NCI-H1048 (cell line): Measurements from ENCODE around the gene PODNL1.

Experiments
- DNase-seq: peaks from one replicate; lab custom pipeline; 2025; lab: John Stamatoyannopoulos, UW

PODNL1 gene

GRCh38 chr19:13956365-13956744 is 18.1 kb upstream of the PODNL1 start:
- no peak for DNase-seq

GRCh38 chr19:13955662-13956364 is 17.6 kb upstream of the PODNL1 start:
- DNase-seq, result no peak

DNA sequence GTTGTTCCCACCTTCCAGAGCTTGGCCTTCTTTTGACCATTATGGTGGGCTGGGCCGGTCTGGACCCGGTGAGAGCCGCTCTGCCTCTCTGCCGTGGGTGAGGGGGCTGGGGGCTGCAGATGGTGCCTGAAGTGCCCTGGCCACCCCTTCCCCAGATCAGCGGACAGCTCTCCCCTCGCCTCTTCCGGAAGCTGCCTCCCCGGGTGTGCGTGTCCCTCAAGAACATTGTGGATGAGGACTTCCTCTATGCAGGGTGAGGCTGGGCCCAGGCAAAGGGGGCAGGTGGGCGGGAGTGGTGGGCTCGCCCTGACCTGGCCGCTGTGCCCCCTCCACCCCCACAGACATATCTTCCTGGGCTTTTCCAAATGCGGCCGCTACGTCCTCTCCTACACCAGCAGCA is 16.0 kb upstream of the PODNL1 start:
- DNase-seq, result no peak

DNA sequence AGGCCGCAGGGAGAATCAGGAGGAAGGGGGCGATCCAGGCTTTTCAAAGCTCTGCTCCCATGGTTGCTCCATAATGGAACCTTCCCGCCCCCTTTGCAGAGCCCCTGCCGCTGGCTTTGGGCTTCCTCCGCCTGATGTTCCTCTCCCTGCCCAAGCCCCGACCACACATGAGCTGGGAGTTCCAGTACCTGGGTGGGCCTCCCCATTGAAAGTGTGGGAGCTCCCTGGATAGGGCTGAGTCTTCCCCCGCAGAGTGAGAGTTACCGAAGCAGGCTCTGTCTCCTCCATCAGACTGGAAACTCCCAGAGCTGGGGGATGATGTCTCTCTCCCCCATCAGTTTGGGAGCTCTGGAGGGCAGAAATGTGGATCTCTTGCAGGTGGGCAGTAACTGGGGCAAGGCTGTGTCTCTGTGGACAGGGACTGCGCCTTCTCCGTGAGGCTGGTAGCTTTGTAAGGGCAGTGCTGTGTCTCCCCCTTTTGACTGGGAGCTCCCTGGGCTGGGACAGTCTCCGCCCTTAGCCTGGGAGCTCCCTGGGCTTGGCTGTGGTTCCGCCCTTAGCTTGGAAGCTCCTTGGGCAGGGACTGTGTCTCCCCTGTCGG is 14.8 kb upstream of the PODNL1 start:
- no peak for DNase-seq

DNA sequence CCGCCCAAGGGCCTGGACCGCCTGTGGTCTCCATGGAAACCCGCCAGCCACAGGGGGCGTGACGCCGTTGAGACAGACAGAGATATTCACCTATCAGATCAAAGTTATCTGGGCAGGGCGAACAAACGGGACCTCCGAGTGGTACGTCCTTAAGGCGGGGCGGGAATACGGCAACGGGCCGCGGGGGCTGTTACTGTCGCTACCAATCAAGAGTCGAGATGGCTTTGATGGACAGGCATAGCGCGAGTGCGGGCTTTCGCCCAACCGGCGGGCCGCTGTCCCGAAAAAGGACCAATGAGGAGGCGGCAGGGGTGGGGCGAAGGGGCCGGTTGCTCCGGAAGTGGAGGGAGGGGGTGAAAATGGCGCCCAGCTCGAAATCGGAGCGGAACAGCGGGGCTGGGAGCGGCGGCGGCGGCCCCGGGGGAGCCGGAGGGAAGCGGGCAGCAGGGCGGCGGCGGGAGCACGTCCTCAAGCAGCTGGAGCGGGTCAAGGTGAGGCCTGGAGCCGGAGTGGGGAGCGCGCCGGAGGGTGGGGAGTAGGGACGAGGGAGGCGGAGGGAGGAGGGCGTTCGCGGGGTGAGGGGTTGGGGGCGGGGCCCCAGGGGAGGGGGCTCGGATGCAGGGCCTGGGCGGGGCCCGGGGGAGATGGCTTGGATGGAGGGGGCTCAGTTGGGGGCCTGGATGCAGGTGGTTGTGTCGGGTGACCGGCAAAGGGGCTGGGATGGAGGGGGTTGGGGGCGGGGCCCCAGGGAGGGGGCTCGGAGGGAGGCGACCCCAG is 14.1 kb upstream of the PODNL1 start, which contains the start of gene DCAF15:
DCAF15 (plus strand) TSS at position 356 of the 777 bp plus-strand sequence; CDS start at position 360, 4 bp downstream.
- peak; percentile 94 for DNase-seq

DNA sequence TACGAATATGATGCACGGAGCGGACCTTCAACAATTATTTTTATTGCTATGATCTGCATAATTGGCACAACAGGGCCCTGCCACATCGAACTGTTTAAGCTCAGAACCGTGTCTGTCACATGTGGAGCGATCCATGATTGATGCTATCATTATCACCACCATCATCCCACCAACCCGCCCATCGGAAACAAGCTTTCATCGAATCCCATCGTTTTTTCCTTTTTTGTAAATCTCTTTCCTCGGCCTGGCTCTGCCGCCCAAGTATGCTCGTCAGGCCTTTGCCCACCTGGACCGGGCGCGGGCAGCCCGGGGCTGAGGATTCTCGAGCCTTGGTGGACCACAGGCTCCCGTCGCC is 13.6 kb upstream of the PODNL1 start:
- DNase-seq, result no peak

DNA sequence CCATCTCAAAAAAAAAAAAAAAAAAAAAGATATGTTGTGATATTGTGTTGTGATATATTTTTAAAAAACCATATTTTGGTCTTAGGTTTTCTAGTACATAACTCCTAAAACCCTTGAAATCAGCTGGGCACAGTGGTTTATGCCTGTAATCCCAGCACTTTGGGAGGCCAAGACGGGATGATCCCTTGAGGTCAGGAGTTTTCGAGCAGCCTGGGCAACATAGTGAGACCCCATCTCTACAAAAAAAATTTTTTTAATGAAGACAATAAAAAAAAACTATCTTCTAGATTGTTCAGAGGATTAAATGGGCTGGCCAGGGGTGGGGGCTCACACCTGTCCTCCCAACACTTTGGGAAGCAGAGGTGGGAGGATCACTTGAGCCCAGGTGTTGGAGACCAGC is 12.8 kb upstream of the PODNL1 start:
- no peak for DNase-seq

DNA sequence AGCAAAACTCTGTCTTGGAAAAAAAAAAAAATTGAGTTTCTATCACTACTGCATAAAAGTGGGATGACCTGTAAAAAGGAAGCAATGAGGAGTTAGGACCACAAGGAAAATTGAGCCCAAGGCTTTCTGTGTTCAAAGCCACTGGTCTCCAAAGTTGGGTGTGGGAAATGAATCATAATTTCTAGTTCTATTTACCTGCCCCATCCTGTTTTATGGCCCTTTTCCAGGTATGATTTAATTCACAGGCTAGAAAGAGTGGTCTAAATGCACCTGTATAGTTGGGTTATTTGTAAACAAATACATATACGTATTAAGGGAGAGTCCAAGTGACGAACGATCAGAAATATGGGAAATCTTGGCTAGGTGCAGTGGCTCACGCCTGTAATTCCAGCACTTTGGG is 8.2 kb upstream of the PODNL1 start:
- DNase-seq, result no peak

- DNase-seq, result no peak
Measured at GRCh38 chr19:13942023-13942684, 3.9 kb upstream of the PODNL1 start.

- DNase-seq, result no peak
Measured at GRCh38 chr19:13937479-13938300, 527 bp downstream of the PODNL1 start.

DNA sequence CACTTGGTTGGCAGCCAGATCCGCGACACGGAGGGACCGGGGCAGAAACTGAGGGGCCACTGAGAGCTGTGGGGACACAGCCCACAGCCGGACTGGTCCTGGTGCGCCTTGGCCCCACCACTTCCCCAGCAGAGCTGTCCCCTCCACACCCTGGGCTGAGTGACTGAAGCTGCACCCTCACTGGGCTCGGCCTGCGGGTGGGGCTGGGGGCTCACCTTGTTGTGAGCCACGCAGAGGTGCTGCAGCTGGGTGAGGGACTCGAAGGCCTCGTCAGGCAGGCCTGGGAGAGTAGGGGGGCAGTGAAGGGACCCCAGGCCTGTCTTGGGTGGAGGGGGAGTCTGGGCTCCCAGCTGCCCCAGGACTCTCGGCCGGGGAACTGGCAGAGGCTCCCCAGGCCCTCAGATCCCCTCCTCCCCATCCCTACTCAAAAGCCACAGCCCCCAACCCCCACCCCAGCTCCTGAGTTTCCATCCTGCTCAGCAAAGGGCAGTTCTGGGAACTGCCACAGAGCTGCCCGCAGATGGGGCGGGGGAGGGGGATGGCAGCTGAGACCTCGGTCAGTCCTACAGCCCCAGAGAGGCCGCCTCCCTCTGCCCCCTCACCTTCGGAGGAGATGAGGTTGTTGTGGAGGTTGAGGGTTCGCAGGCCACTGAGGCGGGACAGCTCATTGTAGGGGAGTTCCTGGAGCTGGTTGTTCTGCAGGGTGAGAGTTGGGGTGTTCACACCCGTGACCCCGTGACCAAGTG is 2.3 kb downstream of the PODNL1 start:
- DNase-seq, result no peak

- DNase-seq, result no peak
Measured at GRCh38 chr19:13934785-13935109, 3.5 kb downstream of the PODNL1 start.

- DNase-seq, result no peak
Measured at GRCh38 chr19:13932911-13933393, 5.3 kb downstream of the PODNL1 start.

DNA sequence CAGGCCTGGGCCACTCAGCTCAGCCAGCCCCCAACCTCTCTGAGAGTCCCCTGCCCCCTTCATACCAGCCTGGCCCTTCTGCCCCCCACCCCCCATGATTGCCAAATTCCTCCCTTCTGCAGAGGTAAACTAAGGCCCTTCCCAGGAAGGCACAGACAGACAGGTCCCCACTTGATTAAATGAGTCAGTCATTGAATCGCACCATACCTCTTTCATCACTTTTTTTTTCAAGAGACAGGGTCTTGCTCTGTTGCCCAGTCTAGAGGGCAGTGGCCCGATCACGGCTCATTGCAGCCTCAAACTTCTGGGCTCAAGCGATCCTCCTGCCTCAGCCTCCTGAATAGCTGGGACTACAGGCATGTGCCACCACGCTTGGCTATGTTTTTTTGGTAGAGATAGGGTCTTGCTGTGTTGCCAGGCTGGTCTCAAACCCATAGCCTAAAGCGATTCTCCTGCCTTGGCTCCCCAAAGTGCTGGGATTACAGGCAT is 6.0 kb downstream of the PODNL1 start:
- DNase-seq, result no peak

- DNase-seq, result no peak
Measured at GRCh38 chr19:13931391-13932148, 6.6 kb downstream of the PODNL1 start.

DNA sequence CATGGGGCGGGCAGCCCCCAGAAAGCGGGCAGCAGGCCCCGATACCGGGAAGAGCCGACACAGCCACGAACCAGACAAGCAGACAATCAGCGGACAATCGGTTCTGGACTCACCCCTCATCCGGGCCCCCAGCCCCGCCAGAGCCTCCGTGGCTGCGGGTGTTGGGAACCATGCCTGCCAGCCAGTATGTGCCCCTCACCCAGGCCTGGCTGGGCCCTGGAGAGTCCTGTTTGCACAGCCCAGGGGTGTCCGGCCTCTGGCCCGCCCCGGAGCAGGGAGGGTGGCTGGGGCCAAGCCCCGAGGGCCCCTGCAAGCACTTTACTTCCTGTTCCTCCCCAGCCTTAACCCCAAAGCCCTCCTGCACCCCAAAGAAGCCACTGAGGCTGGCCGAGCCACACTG is 7.8 kb downstream of the PODNL1 start:
- DNase-seq, result no peak

DNA sequence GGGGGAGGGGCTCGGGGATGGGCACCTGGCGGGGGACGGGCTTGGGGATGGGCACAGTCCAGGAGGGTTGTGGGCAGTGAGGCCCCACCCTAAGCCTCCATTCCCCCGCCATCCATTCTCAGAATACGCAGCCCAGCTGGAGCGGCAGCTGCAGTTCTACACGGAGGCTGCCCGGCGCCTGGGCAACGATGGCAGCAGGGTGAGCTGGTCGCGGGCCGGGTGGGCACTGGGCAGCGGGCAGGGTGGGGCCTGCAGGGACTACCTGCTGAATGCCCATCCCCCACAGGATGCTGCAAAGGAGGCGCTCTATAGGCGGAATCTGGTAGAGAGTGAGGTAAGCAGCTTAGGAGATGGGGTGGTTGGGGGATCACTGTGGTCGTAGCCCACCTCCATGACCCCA is 8.3 kb downstream of the PODNL1 start:
- DNase-seq, result no peak

DNA sequence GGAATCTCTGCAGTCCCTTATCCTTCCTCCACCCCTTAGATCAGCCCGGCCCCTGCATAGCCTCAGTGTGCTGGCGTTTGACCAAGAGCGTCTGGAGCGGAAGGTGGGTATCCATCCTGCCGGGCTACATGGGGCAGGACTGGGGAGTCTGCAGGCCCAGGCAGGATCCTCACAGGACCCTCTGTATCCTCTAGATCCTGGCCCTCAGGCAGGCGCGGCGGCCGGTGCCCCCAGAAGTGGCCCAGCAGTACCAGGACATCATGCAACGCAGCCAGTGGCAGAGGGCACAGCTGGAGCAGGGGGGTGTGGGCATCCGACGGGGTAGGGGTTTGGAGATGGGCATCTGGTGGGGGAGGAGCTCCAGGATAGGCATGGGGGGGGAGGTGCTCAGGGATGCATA is 8.9 kb downstream of the PODNL1 start:
- no peak for DNase-seq

GRCh38 chr19:13926715-13927114 is 11.5 kb downstream of the PODNL1 start:
- DNase-seq, result no peak

GRCh38 chr19:13926010-13926409 is 12.2 kb downstream of the PODNL1 start:
- no peak for DNase-seq
